OCI-LY3 (cell line): Measurements from ENCODE around the gene POTEH.
"Not testable (repeated sequence)": the region's sequence is repeated elsewhere in the genome, so short reads cannot be mapped to it uniquely, and the experiment has no call there.

Experiments
- EZH2phosphoT487 ChIP-seq: fragments of 200-600 bp; shearing (Covaris generic); IDR thresholded peaks from 2 replicates; pipeline ENCODE4 v1.6.1; 2018; ENCODE audit warnings: antibody characterized with exemption, mixed run types, low read depth
- TF ChIP-seq, protein P1 (sequence below): fragments of 200-600, 300-600 bp; sonication (generic); IDR thresholded peaks from 2 replicates; pipeline ENCODE4 v1.5.1; 2014; ENCODE audit warnings: antibody characterized with exemption, low read length, low read depth

DNA sequence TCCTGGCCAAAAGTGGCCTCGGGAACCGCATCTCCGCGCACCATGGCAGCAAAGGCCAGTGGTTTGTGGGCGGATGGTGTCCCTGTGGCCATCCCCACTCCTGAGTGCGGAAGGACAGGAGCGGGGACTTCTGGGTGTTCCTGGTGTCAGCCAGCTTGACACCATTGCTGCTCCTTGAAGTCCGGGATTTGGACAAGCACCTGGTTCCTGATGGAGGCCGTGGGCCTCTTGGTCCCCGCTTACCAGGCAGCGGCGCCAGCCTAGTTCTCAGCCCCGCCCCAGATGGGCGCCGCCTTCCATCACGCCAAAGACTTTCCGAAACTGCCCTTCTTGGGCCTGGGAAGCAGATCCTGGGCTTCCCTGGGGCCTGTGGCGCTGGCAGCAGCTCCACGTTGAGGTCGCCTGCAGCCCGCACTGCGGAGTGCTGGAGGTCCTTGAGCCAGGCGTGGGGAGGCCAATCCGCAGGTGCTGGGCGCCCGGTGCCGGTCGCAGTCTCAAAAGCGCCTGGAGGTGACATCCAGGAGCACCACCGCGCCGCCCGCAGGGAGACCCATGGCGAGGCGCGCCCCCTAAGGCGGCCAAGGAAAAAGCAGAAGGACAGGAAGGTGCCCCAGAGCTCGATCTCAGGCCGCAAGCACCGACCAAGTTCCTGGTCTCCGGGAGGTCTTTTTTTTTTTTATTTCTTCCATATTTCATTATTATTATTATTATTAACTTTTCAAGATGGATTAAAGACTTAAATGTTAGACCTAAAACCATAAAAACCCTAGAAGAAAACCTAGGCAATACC lies 59.5 kb downstream of the POTEH start:
- TF ChIP-seq, protein P1, sequence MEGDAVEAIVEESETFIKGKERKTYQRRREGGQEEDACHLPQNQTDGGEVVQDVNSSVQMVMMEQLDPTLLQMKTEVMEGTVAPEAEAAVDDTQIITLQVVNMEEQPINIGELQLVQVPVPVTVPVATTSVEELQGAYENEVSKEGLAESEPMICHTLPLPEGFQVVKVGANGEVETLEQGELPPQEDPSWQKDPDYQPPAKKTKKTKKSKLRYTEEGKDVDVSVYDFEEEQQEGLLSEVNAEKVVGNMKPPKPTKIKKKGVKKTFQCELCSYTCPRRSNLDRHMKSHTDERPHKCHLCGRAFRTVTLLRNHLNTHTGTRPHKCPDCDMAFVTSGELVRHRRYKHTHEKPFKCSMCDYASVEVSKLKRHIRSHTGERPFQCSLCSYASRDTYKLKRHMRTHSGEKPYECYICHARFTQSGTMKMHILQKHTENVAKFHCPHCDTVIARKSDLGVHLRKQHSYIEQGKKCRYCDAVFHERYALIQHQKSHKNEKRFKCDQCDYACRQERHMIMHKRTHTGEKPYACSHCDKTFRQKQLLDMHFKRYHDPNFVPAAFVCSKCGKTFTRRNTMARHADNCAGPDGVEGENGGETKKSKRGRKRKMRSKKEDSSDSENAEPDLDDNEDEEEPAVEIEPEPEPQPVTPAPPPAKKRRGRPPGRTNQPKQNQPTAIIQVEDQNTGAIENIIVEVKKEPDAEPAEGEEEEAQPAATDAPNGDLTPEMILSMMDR: not testable (repeated sequence)
- TF ChIP-seq EZH2phosphoT487: not testable (repeated sequence)
